ENCODE measurements around the gene CYB561. TPM values are rescaled to one million over a fixed set of nuclear protein-coding genes. Genes with fewer than 3 reads are reported as not detected.

Gene CYB561
- total RNA-seq (2021; fragmentation: NEBNext Ultra II Directional; extraction: Animal tissue kit (Norgen Biotek cat#: 25700)), result 10 to 100 TPM in 4 of 6 experiments, 1 to 10 TPM in 2; 5.5 to 21.4 (median 15.9) TPM
- long read RNA-seq, partial matches to known transcripts, result 0 of 10 reads
- long read RNA-seq, other reads (novel, unspliced or antisense), result 1 of 10 reads

- H3K4me3 Mint-ChIP-seq, result peak within 1 kb of the TSS; percentile 57
- no peak for DNase-seq
- peak within 1 kb of the TSS; percentile 19 for H3K27ac Mint-ChIP-seq
- TF ChIP-seq CTCF (IDR thresholded peaks at IDR 0.05), result peak; percentile 77
- H3K36me3 Mint-ChIP-seq (ENCODE audit: low read depth), result no peaks in the 10 kb centered on the region
- no peaks in the 10 kb centered on the region for H3K9me3 Mint-ChIP-seq
- H3K27me3 Mint-ChIP-seq (ENCODE audit: insufficient read depth), result peaks cover 6% of the 10 kb centered on the region
- H3K4me1 Mint-ChIP-seq (ENCODE audit: low read depth), result peaks cover 17% of the 10 kb centered on the region
Measured at GRCh38 chr17:63445954-63446752, at the start of gene CYB561. Gene CYB561, minus strand, starts transcription at chr17:63446306. Its CDS starts 8,759 bp downstream, at chr17:63437547.

- no peak overlapping the region for H3K27ac Mint-ChIP-seq
- no peaks in the 10 kb centered on the region for H3K9me3 Mint-ChIP-seq
- H3K4me3 Mint-ChIP-seq, result no peak overlapping the region
- no peaks in the 10 kb centered on the region for H3K36me3 Mint-ChIP-seq (ENCODE audit: low read depth)
- DNase-seq, result no peak
- peaks cover 25% of the 10 kb centered on the region for H3K27me3 Mint-ChIP-seq (ENCODE audit: insufficient read depth)
- peaks cover 23% of the 10 kb centered on the region for H3K4me1 Mint-ChIP-seq (ENCODE audit: low read depth)
- TF ChIP-seq CTCF (IDR thresholded peaks at IDR 0.05), result no peak
Measured at GRCh38 chr17:63495491-63495890, 49.4 kb upstream of the CYB561 start.

- no peak for DNase-seq
- no peak for TF ChIP-seq CTCF (IDR thresholded peaks at IDR 0.05)
- Mint-ChIP-seq H3K4me3 (no peak overlapping the region), H3K27me3 (ENCODE audit: insufficient read depth) (peaks cover 30% of the 10 kb centered on the region), H3K4me1 (ENCODE audit: low read depth) (peaks cover 22% of the 10 kb centered on the region), H3K9me3 (no peaks in the 10 kb centered on the region), H3K36me3 (ENCODE audit: low read depth) (no peaks in the 10 kb centered on the region), H3K27ac (no peak overlapping the region)
Measured at GRCh38 chr17:63494300-63494928, 48.3 kb upstream of the CYB561 start.

- no peak for DNase-seq
- H3K4me1 Mint-ChIP-seq (ENCODE audit: low read depth), result peaks cover 12% of the 10 kb centered on the region
- H3K27ac Mint-ChIP-seq, result no peak overlapping the region
- no peak for TF ChIP-seq CTCF (IDR thresholded peaks at IDR 0.05)
- H3K27me3 Mint-ChIP-seq (ENCODE audit: insufficient read depth), result peaks cover 29% of the 10 kb centered on the region
- H3K9me3 Mint-ChIP-seq, result no peaks in the 10 kb centered on the region
- no peak overlapping the region for H3K4me3 Mint-ChIP-seq
- H3K36me3 Mint-ChIP-seq (ENCODE audit: low read depth), result no peaks in the 10 kb centered on the region
Measured at GRCh38 chr17:63493411-63493810, 47.3 kb upstream of the CYB561 start.

GRCh38 chr17:63492940-63493339 is 46.8 kb upstream of the CYB561 start:
- TF ChIP-seq CTCF (IDR thresholded peaks at IDR 0.05), result no peak
- Mint-ChIP-seq H3K9me3 (no peaks in the 10 kb centered on the region), H3K27ac (no peak overlapping the region)

More at GRCh38 chr17:63492940-63493339, 46.8 kb upstream of the CYB561 start:
- Mint-ChIP-seq H3K27me3 (ENCODE audit: insufficient read depth) (peaks cover 29% of the 10 kb centered on the region), H3K4me3 (no peak overlapping the region), H3K36me3 (ENCODE audit: low read depth) (no peaks in the 10 kb centered on the region), H3K4me1 (ENCODE audit: low read depth) (peaks cover 8% of the 10 kb centered on the region)
- no peak for DNase-seq

Data from HFFc6 (cell line).